Ascending aorta (tissue), 2 donors: Measurements from ENCODE around the gene STX2. TPM values are rescaled to one million over a fixed set of nuclear protein-coding genes. Genes with fewer than 3 reads are reported as not detected.

Source experiments
- DNase-seq, 2 donors: peaks; one replicate each; pipeline ENCODE4 v3.0.0-alpha.2; 2019; ENCODE audit warnings: low spot score in 2 of 2
- H3K27ac ChIP-seq, 2 donors: fragments of 200-600 bp; sonication (generic); one replicate each; pipeline ENCODE4 v1.5.1; 2016 to 2017; ENCODE audit warnings: mild to moderate bottlenecking in 1 of 2
- H3K27me3 ChIP-seq: fragments of 200-600 bp; sonication (generic); one replicate; pipeline ENCODE4 v1.5.1; 2017
- H3K36me3 ChIP-seq, 2 donors: fragments of 200-600 bp; sonication (generic); one replicate each; pipeline ENCODE4 v1.5.1; 2016
- H3K4me1 ChIP-seq, 2 donors: fragments of 200-600 bp; sonication (generic); one replicate each; pipeline ENCODE4 v1.5.1; 2016 to 2017; ENCODE audit warnings: mild to moderate bottlenecking in 1 of 2
- H3K4me3 ChIP-seq, 2 donors: fragments of 200-600 bp; sonication (generic); one replicate each; pipeline ENCODE4 v1.5.1; 2016 to 2017; ENCODE audit warnings: mild to moderate bottlenecking in 1 of 2
- H3K9me3 ChIP-seq, 2 donors: fragments of 200-600 bp; sonication (generic); one replicate each; pipeline ENCODE4 v1.5.1; 2016
- CTCF ChIP-seq, 3 experiments: fragments of 200-600 bp in 2 of 3; fragments of 450-650 bp in 1 of 3; sonication (generic) in 2 of 3; IDR thresholded peaks; one replicate each; pipeline ENCODE4 v1.5.1; 2016 to 2019; ENCODE audit warnings: antibody characterized with exemption in 3 of 3, mild to moderate bottlenecking in 1 of 3, moderate library complexity in 1 of 3
- intact Hi-C: fragments of 100-400 bp; cut with DNase I; formaldehyde crosslinking; loops from one replicate; pipeline ENCODE4 v1.15.1; 2023
- total RNA-seq: library from RNA; depleted of rRNA; stranded (reverse); fragments of >200 nt; gene quantifications from one replicate; pipeline ENCODE4 v1.1.0, GENCODE V29; 2016

The STX2 gene
- total RNA-seq, 1 donor from 2014 or later: 16.6 TPM

- Histone ChIP-seq H3K4me3 (no peak overlapping the region), H3K27ac (no peak overlapping the region), H3K4me1 (no peaks in the 10 kb centered on the region), H3K9me3 (no peaks in the 10 kb centered on the region), H3K27me3 (no peaks in the 10 kb centered on the region), H3K36me3 (no peaks in the 10 kb centered on the region)
- DNase-seq: no peak
- intact Hi-C loops: loop anchor here (10.0 kb wide), 1 partner anchor 699 kb away; no protein-coding TSS in a partner anchor
- no peak for TF ChIP-seq CTCF (IDR thresholded peaks at IDR 0.05)
These were observed 94.8 kb downstream of the STX2 start for GRCh38 chr12:130744274-130744673.

GRCh38 chr12:130743606-130744005 lies 95.4 kb downstream of the STX2 start:
- Histone ChIP-seq H3K9me3 (peaks cover 0 to 2% of the 10 kb centered on the region in 2 donors), H3K4me1 (no peaks in the 10 kb centered on the region), H3K4me3 (no peak overlapping the region), H3K36me3 (no peaks in the 10 kb centered on the region), H3K27ac (no peak overlapping the region), H3K27me3 (no peaks in the 10 kb centered on the region)
- intact Hi-C loops: loop anchor here (10.0 kb wide), 1 partner anchor 699 kb away; no protein-coding TSS in a partner anchor
- no peak for DNase-seq
- TF ChIP-seq CTCF (IDR thresholded peaks at IDR 0.05): no peak

GRCh38 chr12:130743176-130743575 lies 95.9 kb downstream of the STX2 start:
- TF ChIP-seq CTCF (IDR thresholded peaks at IDR 0.05): no peak
- intact Hi-C loops: loop anchor here (10.0 kb wide), 1 partner anchor 698 kb away; no protein-coding TSS in a partner anchor
- H3K27ac ChIP-seq: no peak overlapping the region
- H3K4me3 ChIP-seq: no peak overlapping the region
- H3K36me3 ChIP-seq: no peaks in the 10 kb centered on the region
- no peaks in the 10 kb centered on the region for H3K27me3 ChIP-seq
- no peaks in the 10 kb centered on the region for H3K4me1 ChIP-seq
- peaks cover 0 to 4% of the 10 kb centered on the region in 2 donors for H3K9me3 ChIP-seq
- DNase-seq: no peak

- Histone ChIP-seq H3K4me3 (no peak overlapping the region), H3K9me3 (peaks cover 0 to 4% of the 10 kb centered on the region in 2 donors), H3K36me3 (no peaks in the 10 kb centered on the region), H3K4me1 (no peaks in the 10 kb centered on the region), H3K27ac (no peak overlapping the region), H3K27me3 (no peaks in the 10 kb centered on the region)
- TF ChIP-seq CTCF (IDR thresholded peaks at IDR 0.05): no peak
- intact Hi-C loops: loop anchor here (10.0 kb wide), 1 partner anchor 698 kb away; no protein-coding TSS in a partner anchor
- no peak for DNase-seq
These were observed 96.3 kb downstream of the STX2 start for GRCh38 chr12:130742716-130743115.

GRCh38 chr12:130742112-130742511 lies 96.9 kb downstream of the STX2 start:
- H3K27ac ChIP-seq: no peak overlapping the region
- intact Hi-C loops: loop anchor here (10.0 kb wide), 1 partner anchor 697 kb away; no protein-coding TSS in a partner anchor

More at GRCh38 chr12:130742112-130742511, 96.9 kb downstream of the STX2 start:
- no peaks in the 10 kb centered on the region for H3K27me3 ChIP-seq
- H3K9me3 ChIP-seq: peaks cover 0 to 4% of the 10 kb centered on the region in 2 donors
- DNase-seq: no peak
- no peak for TF ChIP-seq CTCF (IDR thresholded peaks at IDR 0.05)
- no peaks in the 10 kb centered on the region for H3K4me1 ChIP-seq
- H3K4me3 ChIP-seq: no peak overlapping the region
- H3K36me3 ChIP-seq: no peaks in the 10 kb centered on the region

Other genes starting within 250 kb of the STX2 start
- gene RIMBP2, start 123.0 kb downstream of the STX2 start, total RNA-seq: not detected
- 73.7 TPM for gene RAN, start 32.8 kb upstream of the STX2 start, total RNA-seq
- 46.9 TPM for gene ADGRD1, start 114.7 kb upstream of the STX2 start, total RNA-seq